B cell (primary cell): ENCODE results near the gene CAPN5. TPM values are rescaled to one million over a fixed set of nuclear protein-coding genes. Genes with fewer than 3 reads are reported as not detected.

ENCODE experiments used
- ATAC-seq: fragments of 200-7000 bp; cut with Tn5 transposase; one replicate; pipeline ENCODE4 v1.10.0; 2021; ENCODE audit warnings: low read depth, mild to moderate bottlenecking, moderate number of reproducible peaks, moderate library complexity
- CTCF ChIA-PET: fragments of 350-600 bp; sonication (Branson Sonifier 250); formaldehyde crosslinking; loops from one replicate; lab custom pipeline; 2021; ENCODE audit warnings: antibody characterized with exemption, inconsistent platforms; lab: Charles Lee
- POLR2A ChIA-PET: fragments of 350-600 bp; sonication (Branson Sonifier 250); formaldehyde crosslinking; loops from one replicate; lab custom pipeline; 2021; ENCODE audit warnings: antibody characterized with exemption; lab: Charles Lee
- DNase-seq: peaks from one replicate; pipeline ENCODE4 v3.0.0; 2013
- H2AFZ ChIP-seq: 2 replicates; pipeline ENCODE4 v1.6.1; 2012; ENCODE audit warnings: mild to moderate bottlenecking, low read depth, low read length; ENCODE audit not compliant: insufficient read depth, poor library complexity, severe bottlenecking
- H3K27ac ChIP-seq, 2 donors: 1 replicate in 1 of 2; 2 replicates in 1 of 2; pipeline ENCODE4 v1.5.1; 2012 to 2013; ENCODE audit warnings: low read length in 2 of 2, mild to moderate bottlenecking in 2 of 2, moderate library complexity in 1 of 2
- H3K27me3 ChIP-seq, 4 experiments: fragments of 200-600 bp in 1 of 4; sonication (generic) in 1 of 4; replicated peaks in 1 of 4; 1 replicate in 2 of 4; 2 replicates in 2 of 4; pipeline versions ENCODE4 v1.6.1 to v1.7.0; 2013 to 2016; ENCODE audit warnings: low read length in 3 of 4, mild to moderate bottlenecking in 2 of 4, mixed read lengths in 1 of 4, moderate library complexity in 1 of 4; ENCODE audit not compliant: insufficient read depth in 4 of 4, control insufficient read depth in 3 of 4; ENCODE audit errors: control extremely low read depth in 1 of 4
- H3K36me3 ChIP-seq, 2 experiments: replicated peaks in 1 of 2; 1 replicate in 1 of 2; 2 replicates in 1 of 2; pipeline versions ENCODE4 v1.6.1 to v1.7.1; 2013; ENCODE audit warnings: low read length in 1 of 2; ENCODE audit not compliant: insufficient read depth in 2 of 2, control insufficient read depth in 1 of 2; ENCODE audit errors: control extremely low read depth in 1 of 2, extremely low read depth in 1 of 2
- H3K4me1 ChIP-seq, 2 donors: fragments of 200-600 bp in 1 of 2; sonication (generic) in 1 of 2; 1 replicate in 1 of 2; 2 replicates in 1 of 2; pipeline versions ENCODE4 v1.5.1 to v1.6.1; 2013 to 2017; ENCODE audit warnings: low read length in 2 of 2; ENCODE audit not compliant: control insufficient read depth in 2 of 2, insufficient read depth in 2 of 2
- H3K4me2 ChIP-seq: replicated peaks from 2 replicates; pipeline ENCODE3; 2012; ENCODE audit warnings: mild to moderate bottlenecking, low read depth, low read length; ENCODE audit not compliant: poor library complexity, severe bottlenecking
- H3K4me3 ChIP-seq, 5 experiments: fragments of 200-600 bp in 1 of 5; sonication (generic) in 1 of 5; 1 replicate in 3 of 5; 2 replicates in 2 of 5; pipeline versions ENCODE4 v1.5.1 to v1.7.0; 2011 to 2016; ENCODE audit warnings: low read length in 4 of 5, mild to moderate bottlenecking in 4 of 5, low read depth in 2 of 5, control low read depth in 1 of 5, moderate library complexity in 1 of 5; ENCODE audit not compliant: insufficient read depth in 1 of 5; ENCODE audit errors: control extremely low read depth in 1 of 5, extremely low read depth in 1 of 5
- H3K79me2 ChIP-seq: fragments of 200-600 bp; sonication (generic); one replicate; pipeline ENCODE4 v1.6.0; 2016; ENCODE audit warnings: low read length; ENCODE audit not compliant: control insufficient read depth, insufficient read depth
- H3K9ac ChIP-seq: fragments of 200-600 bp; sonication (generic); 2 replicates; pipeline ENCODE4 v1.6.1; 2017; ENCODE audit warnings: mild to moderate bottlenecking, low read length, moderate library complexity
- H3K9me3 ChIP-seq, 3 donors: one replicate each; pipeline versions ENCODE4 v1.6.1 to v1.7.1; 2013; ENCODE audit warnings: low read length in 2 of 3; ENCODE audit not compliant: control insufficient read depth in 2 of 3, insufficient read depth in 1 of 3; ENCODE audit errors: control extremely low read depth in 1 of 3
- H4K20me1 ChIP-seq: 2 replicates; pipeline ENCODE4 v1.6.0; 2012; ENCODE audit warnings: mild to moderate bottlenecking, low read length; ENCODE audit not compliant: insufficient read depth, control insufficient read depth, poor library complexity, severe bottlenecking
- H3K27ac Mint-ChIP-seq: one replicate; pipeline ENCODE4 v1.8.0; 2021; ENCODE audit warnings: mixed read lengths
- H3K27me3 Mint-ChIP-seq: one replicate; pipeline ENCODE4 v1.8.0; 2021; ENCODE audit warnings: mixed read lengths
- H3K4me1 Mint-ChIP-seq: one replicate; pipeline ENCODE4 v1.8.0; 2021; ENCODE audit warnings: mixed read lengths
- H3K4me3 Mint-ChIP-seq: one replicate; pipeline ENCODE4 v1.8.0; 2021; ENCODE audit warnings: mixed read lengths
- H3K9me3 Mint-ChIP-seq: one replicate; pipeline ENCODE4 v1.8.0; 2022; ENCODE audit warnings: mixed read lengths; ENCODE audit not compliant: insufficient read depth
- EZH2 ChIP-seq: IDR thresholded peaks from 2 replicates; pipeline ENCODE4 v1.6.1; 2012; ENCODE audit warnings: borderline replicate concordance, low read depth, mild to moderate bottlenecking, moderate library complexity, low read length; ENCODE audit not compliant: insufficient read depth, poor library complexity, severe bottlenecking
- WGBS: methylation state at CpG from one replicate; pipeline ENCODE4 v1.1.5; 2013; ENCODE audit warnings: missing lambda C conversion rate; ENCODE audit not compliant: insufficient coverage; 5-methylcytosine and 5-hydroxymethylcytosine counted together
- intact Hi-C: fragments of 100-400 bp; cut with micrococcal nuclease; formaldehyde crosslinking; loops from one replicate; pipeline ENCODE4 v1.10.0; 2022
- polyA plus RNA-seq: library from polyadenylated mRNA; depleted of rRNA; stranded (reverse); fragments of >200 nt; gene quantifications from 2 replicates; pipeline ENCODE4 v1.2.3, GENCODE V29; 2012
- total RNA-seq, 2 donors: library from RNA; stranded (reverse); fragments of 120-200 nt in 1 of 2; gene quantifications; 1 replicate in 1 of 2; 2 replicates in 1 of 2; pipeline versions ENCODE4 v1.2.3 to v1.2.4, GENCODE V29; 2013 to 2022
- TF ChIP-seq, protein P1 (sequence below): fragments of 200-600 bp; IDR thresholded peaks from one replicate; pipeline ENCODE4 v1.8.0; 2022; ENCODE audit warnings: antibody characterized with exemption, mild to moderate bottlenecking

The CAPN5 gene
- total and polyA plus RNA-seq, 2 donors (not counting 1 experiment from before 2014, with no cell fraction given) = 0.74 to 0.78 TPM

- intact Hi-C loops = no loop called here
- no peak overlapping the region for H3K27ac Mint-ChIP-seq
- TF ChIP-seq, protein P1, sequence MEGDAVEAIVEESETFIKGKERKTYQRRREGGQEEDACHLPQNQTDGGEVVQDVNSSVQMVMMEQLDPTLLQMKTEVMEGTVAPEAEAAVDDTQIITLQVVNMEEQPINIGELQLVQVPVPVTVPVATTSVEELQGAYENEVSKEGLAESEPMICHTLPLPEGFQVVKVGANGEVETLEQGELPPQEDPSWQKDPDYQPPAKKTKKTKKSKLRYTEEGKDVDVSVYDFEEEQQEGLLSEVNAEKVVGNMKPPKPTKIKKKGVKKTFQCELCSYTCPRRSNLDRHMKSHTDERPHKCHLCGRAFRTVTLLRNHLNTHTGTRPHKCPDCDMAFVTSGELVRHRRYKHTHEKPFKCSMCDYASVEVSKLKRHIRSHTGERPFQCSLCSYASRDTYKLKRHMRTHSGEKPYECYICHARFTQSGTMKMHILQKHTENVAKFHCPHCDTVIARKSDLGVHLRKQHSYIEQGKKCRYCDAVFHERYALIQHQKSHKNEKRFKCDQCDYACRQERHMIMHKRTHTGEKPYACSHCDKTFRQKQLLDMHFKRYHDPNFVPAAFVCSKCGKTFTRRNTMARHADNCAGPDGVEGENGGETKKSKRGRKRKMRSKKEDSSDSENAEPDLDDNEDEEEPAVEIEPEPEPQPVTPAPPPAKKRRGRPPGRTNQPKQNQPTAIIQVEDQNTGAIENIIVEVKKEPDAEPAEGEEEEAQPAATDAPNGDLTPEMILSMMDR = no peak
- no peak for TF ChIP-seq EZH2
- ChIA-PET CTCF (interaction anchor here (1.2 to 6.3 kb wide), 2 partner anchors 37 to 38 kb away, joined by 5 to 73 read pairs; no protein-coding TSS in a partner anchor), POLR2A (no interaction called here)
- Histone ChIP-seq H3K27me3 (peaks cover 0 to 7% (median 0%) of the 10 kb centered on the region in 4 experiments), H4K20me1 (no peaks in the 10 kb centered on the region), H3K4me3 (no peak overlapping the region), H3K4me1 (no peaks in the 10 kb centered on the region), H3K36me3 (no peaks in the 10 kb centered on the region), H3K27ac (no peak overlapping the region), H3K9ac (no peak overlapping the region), H3K4me2 (no peak overlapping the region), H3K9me3 (peaks cover 0 to 19% (median 10%) of the 10 kb centered on the region in 3 donors), H2AFZ (no peak overlapping the region), H3K79me2 (no peaks in the 10 kb centered on the region)
- H3K4me1 Mint-ChIP-seq = no peaks in the 10 kb centered on the region
- peaks cover 4% of the 10 kb centered on the region for H3K27me3 Mint-ChIP-seq
- H3K4me3 Mint-ChIP-seq = no peak overlapping the region
- H3K9me3 Mint-ChIP-seq = peaks cover 3% of the 10 kb centered on the region
- ATAC-seq (no peak), DNase-seq (no peak)
- WGBS = 94% methylated on average over 9 of the region's 14 CpGs
These were observed 13.4 kb upstream of the CAPN5 start for GRCh38 chr11:77053217-77054015.

DNA sequence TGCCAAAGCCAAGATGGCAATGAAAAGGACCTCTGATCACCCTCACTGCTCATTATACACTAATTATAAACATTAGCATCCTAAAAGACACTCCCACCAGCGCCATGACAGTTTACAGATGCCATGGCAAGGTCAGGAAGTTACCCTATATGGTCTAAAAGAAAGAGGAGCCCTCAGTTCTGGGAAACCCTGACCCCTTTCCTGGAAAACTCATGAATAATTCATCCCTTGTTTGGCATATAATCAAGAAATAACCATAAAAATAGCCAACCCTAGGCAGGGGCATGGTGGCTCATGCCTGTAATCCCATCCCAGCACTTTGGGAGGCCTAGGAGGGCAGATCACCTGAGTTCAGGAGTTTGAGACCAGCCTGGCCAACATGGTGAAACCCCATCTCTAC lies 12.7 kb upstream of the CAPN5 start:
- no peak for TF ChIP-seq EZH2
- TF ChIP-seq, protein P1 = no peak
- Histone ChIP-seq H2AFZ (no peak overlapping the region), H3K27ac (no peak overlapping the region), H3K36me3 (no peaks in the 10 kb centered on the region), H3K4me1 (no peaks in the 10 kb centered on the region), H3K9me3 (peaks cover 0 to 19% (median 10%) of the 10 kb centered on the region in 3 donors), H4K20me1 (no peaks in the 10 kb centered on the region), H3K9ac (no peak overlapping the region), H3K27me3 (peaks cover 0 to 7% (median 0%) of the 10 kb centered on the region in 4 experiments), H3K4me2 (no peak overlapping the region), H3K79me2 (no peaks in the 10 kb centered on the region), H3K4me3 (no peak overlapping the region)
- WGBS = 50% methylated on average over 1 of the region's 1 CpG
- intact Hi-C loops = no loop called here
- H3K4me3 Mint-ChIP-seq = no peak overlapping the region
- H3K27ac Mint-ChIP-seq = no peak overlapping the region
- peaks cover 3% of the 10 kb centered on the region for H3K9me3 Mint-ChIP-seq
- ChIA-PET CTCF (interaction anchor here (1.2 kb wide), 1 partner anchor 38 kb away, joined by 5 read pairs; no protein-coding TSS in a partner anchor), POLR2A (no interaction called here)
- H3K27me3 Mint-ChIP-seq = peaks cover 4% of the 10 kb centered on the region
- ATAC-seq (no peak), DNase-seq (no peak)
- no peaks in the 10 kb centered on the region for H3K4me1 Mint-ChIP-seq
